HL-60/S4 treated with retinoic acid at 250 ng/mL for 4 days and 3 days (cell line): ENCODE measurements around the gene VEZT.
"Not testable (repeated sequence)": the region's sequence is repeated elsewhere in the genome, so short reads cannot be mapped to it uniquely, and the experiment has no call there.

Experiments
- in situ Hi-C: fragments of 300-500 bp; cut with MboI; formaldehyde crosslinking; loops from 2 replicates; pipeline ENCODE4 v1.7.0; 2022; ENCODE audit warnings: low sequenced_read_pairs

Gene VEZT, protein sequence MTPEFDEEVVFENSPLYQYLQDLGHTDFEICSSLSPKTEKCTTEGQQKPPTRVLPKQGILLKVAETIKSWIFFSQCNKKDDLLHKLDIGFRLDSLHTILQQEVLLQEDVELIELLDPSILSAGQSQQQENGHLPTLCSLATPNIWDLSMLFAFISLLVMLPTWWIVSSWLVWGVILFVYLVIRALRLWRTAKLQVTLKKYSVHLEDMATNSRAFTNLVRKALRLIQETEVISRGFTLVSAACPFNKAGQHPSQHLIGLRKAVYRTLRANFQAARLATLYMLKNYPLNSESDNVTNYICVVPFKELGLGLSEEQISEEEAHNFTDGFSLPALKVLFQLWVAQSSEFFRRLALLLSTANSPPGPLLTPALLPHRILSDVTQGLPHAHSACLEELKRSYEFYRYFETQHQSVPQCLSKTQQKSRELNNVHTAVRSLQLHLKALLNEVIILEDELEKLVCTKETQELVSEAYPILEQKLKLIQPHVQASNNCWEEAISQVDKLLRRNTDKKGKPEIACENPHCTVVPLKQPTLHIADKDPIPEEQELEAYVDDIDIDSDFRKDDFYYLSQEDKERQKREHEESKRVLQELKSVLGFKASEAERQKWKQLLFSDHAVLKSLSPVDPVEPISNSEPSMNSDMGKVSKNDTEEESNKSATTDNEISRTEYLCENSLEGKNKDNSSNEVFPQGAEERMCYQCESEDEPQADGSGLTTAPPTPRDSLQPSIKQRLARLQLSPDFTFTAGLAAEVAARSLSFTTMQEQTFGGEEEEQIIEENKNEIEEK

DNA sequence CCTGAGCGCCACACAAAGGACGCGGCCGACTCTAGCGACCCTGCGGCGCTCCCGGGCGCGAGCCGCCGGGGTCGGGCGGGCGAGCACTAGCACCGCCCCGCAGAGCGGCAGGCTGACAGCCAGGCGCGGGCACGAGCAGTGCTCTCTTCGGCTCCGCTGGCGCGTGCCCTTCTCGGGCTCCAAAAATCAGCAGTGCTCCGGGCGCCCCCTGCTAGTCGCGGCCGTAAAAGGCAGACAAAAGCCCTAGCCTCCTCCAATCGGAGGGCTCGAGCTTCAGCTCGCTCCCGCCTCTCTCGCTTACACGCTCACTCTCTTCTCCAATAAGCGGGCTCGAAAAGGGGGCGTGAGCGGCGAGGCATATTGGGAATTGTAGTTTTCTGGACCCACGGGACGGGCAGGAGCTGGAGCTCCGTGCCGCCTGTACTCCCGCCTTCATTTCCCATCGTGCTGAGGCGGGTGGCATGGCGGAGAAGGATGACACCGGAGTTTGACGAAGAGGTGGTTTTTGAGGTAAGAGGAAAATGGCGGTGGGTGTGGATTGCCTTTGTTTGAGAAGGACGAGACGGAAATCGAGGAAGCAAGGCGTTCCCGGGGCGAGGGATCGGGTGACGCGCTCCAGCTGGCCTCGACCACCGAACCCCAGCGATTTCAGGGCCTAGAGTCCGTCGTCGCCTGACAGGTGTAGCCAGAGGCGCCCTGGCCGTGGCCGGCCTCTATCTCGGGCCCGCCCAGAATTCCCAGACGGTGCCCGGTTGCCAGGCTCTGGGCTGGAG lies at the start of gene VEZT, which contains the start of gene FGD6:
Gene VEZT (plus strand): TSS at position 431 of the 773 bp plus-strand sequence. CDS start 44 bp downstream, at position 475.
Gene FGD6 (minus strand): TSS at position 91 of the 773 bp plus-strand sequence. CDS start 227 bp downstream, outside the sequence.
- in situ Hi-C loops: no loop called here

- in situ Hi-C loops: no loop called here
Observed at GRCh38 chr12:95168746-95169145, 48.9 kb upstream of the VEZT start.

GRCh38 chr12:95169368-95169767 lies 48.2 kb upstream of the VEZT start:
- in situ Hi-C loops: no loop called here

GRCh38 chr12:95173392-95174251 lies 44.0 kb upstream of the VEZT start:
- in situ Hi-C loops: no loop called here

- in situ Hi-C loops: no loop called here
Observed at GRCh38 chr12:95177201-95177768, 40.3 kb upstream of the VEZT start.

GRCh38 chr12:95178136-95178535 lies 39.5 kb upstream of the VEZT start:
- in situ Hi-C loops: no loop called here

DNA sequence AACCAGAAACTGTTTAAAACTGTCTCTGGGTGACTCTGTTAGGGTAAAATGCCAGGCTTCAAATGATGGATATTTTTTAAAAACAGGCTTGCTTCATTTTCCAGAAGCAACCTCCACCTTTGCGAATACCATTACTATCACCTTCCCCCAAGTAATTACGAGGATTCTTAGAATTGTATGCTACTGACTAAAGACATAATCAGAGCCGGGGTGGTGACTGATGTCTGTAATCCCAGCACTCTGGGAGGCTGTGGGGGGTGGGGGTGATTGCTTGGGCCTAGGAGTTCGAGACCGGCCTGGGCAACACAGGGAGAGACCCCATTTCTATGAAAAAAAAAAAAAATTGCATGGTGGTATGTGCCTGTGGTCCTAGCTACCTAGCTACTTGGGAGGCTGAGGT lies 38.6 kb upstream of the VEZT start:
- in situ Hi-C loops: no loop called here

DNA sequence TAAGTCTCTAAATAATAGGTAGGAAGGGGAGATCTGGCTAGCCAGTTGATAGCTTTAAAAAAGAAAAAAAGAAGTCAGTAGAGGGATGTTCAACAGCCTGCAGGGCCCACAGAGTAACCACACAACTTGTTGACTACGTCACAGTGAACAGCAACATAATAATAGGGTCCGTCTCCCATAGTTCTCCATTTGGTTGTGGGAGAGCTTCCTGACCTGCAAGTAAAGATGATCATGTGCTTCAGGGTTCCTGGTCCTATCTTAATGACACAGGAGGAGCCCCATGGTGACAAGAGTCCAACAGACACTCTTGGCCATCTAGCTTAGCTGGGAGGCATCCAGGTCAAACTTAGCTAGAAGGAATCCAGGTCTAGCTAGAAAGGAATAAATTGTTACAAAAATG lies 36.5 kb upstream of the VEZT start:
- in situ Hi-C loops: no loop called here

- in situ Hi-C loops: no loop called here
Observed at GRCh38 chr12:95182868-95183415, 34.7 kb upstream of the VEZT start.

GRCh38 chr12:95184121-95184520 lies 33.5 kb upstream of the VEZT start:
- in situ Hi-C loops: no loop called here

DNA sequence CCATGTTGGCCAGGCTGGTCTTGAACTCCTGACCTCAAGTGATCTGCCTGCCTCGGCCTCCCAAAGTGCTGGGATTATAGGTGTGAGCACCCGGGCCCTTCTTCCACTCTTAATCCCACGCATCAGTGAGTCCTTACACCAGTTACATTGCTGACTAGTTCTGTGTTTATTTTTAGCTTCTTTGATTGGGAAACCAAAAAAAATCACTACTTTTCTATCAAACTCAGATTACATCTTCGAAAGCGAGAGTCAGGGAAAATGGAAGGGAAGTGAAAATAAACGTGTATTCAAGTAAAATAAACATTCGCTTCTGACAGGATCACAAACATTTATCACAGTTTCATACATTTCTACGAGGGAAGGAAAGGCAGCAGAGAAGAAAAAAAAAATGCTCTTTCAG lies 32.5 kb upstream of the VEZT start:
- in situ Hi-C loops: no loop called here

DNA sequence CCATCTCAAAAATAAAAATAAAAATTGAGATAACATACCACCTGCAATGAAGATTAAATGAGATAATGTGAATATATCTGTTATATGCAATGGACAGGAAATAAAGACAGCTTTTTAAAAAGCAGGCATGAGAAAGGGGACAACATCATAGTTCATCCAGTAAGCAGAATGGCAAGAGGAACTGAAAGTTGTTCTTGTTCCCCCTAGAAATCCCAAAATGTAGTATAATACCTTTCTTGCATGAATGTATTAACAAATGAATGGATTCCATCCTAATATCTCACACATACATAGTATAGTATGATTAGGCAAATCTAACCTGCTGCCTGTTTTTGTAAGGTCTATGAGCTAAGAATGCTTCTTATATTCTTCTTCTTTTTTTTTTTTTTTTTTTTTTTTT lies 31.8 kb upstream of the VEZT start:
- in situ Hi-C loops: no loop called here

DNA sequence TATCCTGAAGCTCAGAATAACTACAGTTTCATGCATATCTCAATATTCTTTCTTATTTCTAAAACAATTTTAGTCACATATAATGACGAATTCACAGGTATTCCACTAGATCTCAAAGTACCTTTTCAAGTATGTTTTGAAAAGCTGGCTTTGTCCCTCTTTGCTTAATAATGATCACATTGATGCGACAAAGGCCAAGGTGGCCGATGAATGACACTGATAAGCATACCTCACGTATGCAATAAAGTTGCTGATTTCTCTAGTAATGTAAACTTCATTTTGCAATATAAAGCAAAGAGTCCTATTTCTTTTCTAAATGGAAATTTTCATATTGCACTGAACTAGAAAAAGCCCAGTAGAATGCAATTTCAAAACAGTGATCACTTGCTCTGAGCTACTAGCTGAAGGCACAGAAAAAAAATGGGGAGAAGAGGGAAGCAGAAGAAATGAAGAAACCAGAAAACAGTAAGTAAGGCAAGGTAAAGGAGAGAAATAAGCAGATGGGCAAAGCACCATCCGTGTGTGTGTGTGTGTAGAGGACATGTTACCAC lies 29.7 kb upstream of the VEZT start:
- in situ Hi-C loops: no loop called here

GRCh38 chr12:95191060-95191696 lies 26.4 kb upstream of the VEZT start:
- in situ Hi-C loops: no loop called here

DNA sequence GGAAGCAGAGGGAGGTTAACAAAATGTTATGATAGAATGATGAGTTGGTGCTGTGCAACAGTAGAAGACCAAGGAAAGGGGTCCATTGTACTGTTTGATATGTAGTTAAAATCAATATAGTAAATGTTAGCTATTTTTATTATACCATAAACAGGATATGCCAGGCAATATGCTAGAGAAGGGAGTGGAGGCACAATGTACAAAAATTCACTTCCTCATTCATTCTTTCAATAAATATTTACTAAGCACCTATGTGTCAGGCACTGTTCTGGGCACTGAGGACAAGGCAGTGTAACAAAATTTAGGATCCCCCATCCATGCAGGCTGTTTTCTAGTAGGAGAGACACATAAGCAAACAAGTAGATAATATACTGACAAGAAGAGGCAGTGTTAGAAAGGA lies 25.3 kb upstream of the VEZT start:
- in situ Hi-C loops: no loop called here

DNA sequence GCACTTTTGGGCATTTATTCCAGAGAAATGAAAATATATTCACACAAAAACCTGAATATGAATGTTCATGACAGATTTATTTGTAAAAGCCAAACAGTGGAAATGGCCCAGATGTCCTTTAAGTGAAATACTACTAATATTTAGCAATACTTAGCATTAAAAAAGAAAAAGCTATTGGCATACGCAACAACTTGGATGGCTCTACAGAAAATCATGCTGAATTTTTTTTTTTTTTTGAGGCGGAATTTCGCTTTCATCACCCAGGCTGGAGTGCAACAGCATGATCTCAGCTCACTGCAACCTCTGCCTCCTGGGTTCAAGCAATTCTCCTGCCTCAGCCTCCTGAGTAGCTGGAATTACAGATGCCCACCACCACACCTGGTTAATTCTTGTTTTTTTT lies 24.5 kb upstream of the VEZT start:
- in situ Hi-C loops: no loop called here

DNA sequence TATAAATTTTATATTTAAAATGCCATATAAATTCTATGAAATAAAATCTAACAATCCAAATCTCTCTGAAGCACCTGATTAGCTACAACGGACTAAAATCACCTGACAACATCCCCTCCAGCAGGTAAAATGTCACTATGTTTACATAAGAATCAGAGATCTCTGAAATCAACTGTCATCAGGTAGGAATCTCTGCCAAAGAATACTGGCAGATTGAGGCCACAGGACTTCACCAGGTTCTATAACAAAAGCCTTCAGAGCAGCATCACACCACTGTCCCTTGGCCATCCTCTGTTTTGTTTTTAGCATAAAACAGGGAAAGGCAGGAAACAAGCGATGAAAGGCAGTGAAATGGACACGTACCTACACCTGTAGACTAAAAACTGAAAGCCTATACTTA lies 22.5 kb upstream of the VEZT start:
- in situ Hi-C loops: no loop called here

- in situ Hi-C loops: not testable (repeated sequence)
Observed at GRCh38 chr12:95196875-95197569, 20.6 kb upstream of the VEZT start.
